Inferior parietal cortex (tissue), 1 donor: ENCODE results near the gene MYL12A.

Experiments
- DNase-seq: peaks from one replicate; pipeline ENCODE4 v3.0.0-alpha.2; 2016; ENCODE audit errors: extremely low spot score

Gene MYL12A

DNA sequence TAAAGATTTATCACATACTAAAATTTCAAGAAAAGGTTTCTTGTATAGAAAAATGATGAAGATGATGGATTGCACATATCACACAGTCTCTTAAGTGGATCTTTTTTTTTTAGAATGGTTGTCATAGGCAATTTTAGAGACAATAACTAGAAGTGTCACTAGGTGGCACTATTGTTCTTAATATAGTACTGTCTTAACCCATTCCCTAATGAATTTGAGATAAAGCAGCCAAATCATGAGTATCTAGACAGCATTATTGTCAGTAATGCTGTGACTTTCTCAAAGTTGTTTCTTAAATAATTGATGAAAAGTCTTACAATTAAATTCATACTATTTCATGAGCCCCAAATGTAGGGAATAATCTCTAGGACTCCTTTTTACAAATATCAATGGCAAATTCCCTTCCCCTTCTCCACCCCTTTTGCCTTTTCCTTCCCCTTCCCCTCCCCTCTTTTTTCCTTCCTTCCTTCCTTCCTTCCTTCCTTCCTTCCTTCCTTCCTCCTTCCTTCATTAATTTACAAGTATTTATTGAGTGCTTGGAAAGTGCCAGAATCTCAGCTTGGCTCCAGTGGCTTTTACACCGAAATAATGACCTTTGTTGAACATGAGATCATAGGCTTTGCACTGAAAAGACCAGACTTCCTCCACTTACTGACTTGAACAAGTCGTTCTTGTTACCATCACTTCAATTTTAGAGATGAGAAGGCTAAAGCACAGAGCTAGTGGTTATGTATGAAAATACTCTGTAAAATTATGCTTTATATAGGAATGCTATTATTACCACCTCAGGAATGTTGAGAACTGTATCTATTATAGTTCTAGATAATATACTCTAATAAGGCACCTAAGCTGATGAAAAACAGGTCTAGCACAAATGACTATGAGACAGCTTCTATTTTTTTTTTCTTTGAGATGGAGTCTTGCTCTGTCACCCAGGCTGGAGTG is 34.1 kb downstream of the MYL12A start:
- peak; percentile 96 for DNase-seq

- DNase-seq, result peak; percentile 29
These were observed 35.8 kb downstream of the MYL12A start for GRCh38 chr18:3283253-3283863.

DNA sequence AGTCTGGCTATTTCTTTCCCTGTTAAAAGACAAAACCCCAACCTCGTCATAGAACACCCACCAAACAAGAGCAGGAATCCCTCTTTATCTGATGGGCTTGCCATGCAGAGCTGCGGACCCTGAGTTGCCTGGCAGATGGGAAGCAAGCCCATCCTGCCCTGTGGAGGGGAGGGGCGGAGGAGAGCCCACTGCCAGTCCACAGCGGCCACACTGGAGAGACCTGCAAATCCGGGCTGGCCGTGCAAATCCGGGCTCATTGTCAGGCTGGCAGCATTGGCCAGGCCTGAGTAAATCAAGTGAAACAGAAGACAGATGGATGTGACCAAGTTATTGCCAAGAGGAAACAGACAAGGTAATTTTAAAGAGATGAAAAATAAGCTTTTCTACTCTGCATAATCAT is 36.3 kb downstream of the MYL12A start:
- DNase-seq, result peak; percentile 25

DNA sequence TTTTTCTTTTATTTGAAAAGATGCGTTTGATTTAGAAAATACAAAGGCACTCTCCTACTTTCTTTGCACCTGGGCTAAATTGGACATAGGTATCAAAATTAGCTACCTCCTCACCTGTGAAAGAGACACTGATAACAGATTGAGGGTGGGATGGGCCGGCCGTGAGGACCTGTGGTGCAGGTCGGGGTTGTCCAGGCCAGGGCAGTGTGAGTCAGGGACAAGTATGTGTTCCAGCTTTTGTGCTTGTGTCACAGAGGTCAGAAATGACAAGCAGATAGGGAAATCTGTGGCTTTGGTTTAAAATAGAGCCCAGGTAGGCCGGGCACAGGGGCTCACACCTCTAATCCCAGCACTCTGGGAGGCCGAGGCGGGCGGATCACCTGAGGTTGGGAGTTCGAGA is 36.9 kb downstream of the MYL12A start:
- no peak for DNase-seq

DNA sequence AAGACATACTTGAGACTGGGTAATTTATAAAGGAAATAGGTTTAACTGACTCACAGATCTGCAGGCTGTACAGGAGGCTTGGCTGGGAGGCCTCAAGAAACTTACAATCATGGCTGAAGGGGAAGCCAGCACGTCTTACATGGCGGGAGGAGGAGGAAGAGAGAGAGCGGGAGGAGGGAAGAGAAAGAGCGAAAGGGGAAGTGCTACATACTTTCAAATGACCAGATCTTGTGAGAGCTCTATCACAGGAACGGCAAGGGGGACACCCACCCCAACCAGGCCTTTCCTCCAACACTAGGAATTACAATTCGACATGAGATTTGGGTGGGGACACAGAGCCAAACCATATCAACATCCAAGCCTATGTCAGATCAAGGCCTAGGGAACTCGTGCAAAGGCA is 38.6 kb downstream of the MYL12A start:
- no peak for DNase-seq

DNA sequence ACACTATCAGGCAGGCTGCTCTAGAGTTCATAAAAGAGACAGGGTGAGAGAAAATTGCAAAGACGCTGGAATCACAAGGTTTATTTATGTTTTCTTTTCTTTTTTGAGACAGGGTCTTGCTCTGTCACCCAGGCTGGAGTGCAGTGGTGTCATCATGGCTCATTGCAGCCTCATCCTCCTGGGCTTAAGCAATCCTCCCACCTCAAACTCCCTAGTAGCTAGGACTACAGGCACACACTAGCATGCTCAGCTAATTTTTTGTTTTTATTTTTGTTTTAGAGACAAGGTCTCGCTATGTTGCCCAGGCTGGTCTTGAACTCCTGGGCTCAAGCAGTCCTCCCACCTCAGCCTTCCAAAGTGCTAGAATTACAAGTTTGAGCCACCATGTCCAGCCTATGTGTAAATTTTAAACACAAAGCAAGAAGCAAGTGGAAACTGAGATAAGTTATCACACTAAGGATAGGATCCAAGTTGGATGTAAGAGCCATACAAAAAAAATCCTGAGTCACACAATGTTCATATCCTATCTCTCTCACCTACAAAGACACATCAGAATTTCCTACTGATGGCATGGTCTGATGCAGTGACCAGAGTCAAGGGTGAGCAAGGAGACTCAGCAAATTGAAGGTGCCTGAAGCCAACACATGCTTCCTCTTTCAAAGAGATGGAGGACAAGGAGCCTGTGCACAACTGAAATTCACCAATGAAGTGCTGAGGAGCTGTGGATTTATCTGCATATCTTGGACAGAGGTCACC is 45.8 kb downstream of the MYL12A start:
- no peak for DNase-seq

GRCh38 chr18:3294435-3295080 is 47.0 kb downstream of the MYL12A start:
- DNase-seq, result no peak

DNA sequence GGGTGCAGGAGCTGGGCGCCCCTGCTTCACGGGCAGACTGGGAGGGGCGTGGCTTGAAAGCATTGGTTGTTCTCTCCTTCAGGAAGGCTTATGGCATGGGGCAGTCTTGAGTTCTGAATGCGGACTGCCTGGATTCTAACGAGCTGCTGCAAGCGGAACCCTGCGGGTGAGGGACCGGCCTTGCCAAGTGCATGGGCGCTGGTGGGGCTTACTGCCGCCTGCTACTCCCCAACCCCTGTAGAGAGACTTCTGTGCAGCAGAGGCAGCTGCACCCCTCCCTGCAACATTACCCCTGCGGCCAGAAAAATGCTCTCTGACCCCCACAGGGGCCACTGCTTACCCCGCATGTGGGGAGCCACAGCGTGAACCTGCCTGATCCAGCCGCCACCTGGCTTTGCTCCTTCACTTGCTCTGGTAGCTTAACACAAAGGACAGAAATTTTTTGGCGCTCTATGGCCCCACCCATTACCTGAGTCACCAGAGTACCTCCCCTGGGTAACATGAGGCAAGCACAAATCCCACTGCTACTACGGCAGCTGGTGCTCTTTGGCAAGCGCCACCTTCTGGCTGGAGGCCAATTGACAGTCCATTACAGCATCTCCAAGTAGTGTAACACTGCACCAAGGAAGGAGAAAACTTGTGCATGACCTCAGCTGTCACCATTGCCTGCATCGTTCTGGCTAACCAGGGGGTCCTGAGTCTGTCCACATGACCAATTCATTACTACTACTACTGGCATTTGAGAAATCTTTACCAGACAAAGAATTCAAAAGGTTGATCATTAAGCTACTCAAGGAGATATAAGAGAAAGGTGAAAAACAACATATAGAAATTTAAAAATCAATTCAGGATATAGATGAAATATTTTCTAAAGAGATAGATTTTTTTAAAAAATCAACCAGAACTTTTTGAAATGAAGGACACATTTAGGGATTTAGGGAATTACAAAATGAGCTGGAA is 49.7 kb downstream of the MYL12A start:
- DNase-seq, result peak; percentile 81

- DNase-seq, result no peak
These were observed 57.2 kb downstream of the MYL12A start for GRCh38 chr18:3304832-3305231.

DNA sequence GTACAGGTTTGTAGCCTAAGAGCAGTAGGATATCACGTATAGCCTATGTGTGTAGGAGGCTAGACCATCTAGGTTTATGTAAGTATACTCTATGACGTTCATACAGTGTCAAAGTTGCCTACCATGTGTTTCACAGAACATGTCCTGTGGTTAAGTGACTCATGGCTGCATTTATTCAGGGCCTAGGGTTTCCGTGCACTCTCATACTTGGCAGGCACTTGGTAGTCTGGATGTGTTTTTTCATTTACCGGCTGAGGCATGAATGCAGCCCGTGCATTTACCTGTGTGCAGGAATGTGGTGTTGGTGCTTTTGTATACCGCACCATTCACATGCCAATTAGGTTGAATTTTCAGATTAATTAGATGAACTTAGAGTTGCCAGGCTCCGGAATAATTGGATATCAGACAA is 57.8 kb downstream of the MYL12A start:
- DNase-seq, result no peak
